T follicular helper cell (primary cell): ENCODE data around the gene SAXO1.
"Not testable (repeated sequence)": the region's sequence is repeated elsewhere in the genome, so short reads cannot be mapped to it uniquely, and the experiment has no call there.

ENCODE experiments used
- DNase-seq: peaks from one replicate; pipeline ENCODE4 v3.0.0-alpha.2; 2020; ENCODE audit warnings: low read depth

The SAXO1 gene

GRCh38 chr9:18970393-18970792 lies 62.6 kb downstream of the SAXO1 start:
- no peak for DNase-seq

- DNase-seq, result no peak
Measured at GRCh38 chr9:18969128-18969527, 63.9 kb downstream of the SAXO1 start.

GRCh38 chr9:18955626-18956025 lies 77.4 kb downstream of the SAXO1 start:
- DNase-seq, result no peak

- no peak for DNase-seq
Measured at GRCh38 chr9:18951936-18952335, 81.1 kb downstream of the SAXO1 start.

GRCh38 chr9:18947892-18948339 lies 85.1 kb downstream of the SAXO1 start:
- DNase-seq, result no peak

- no peak for DNase-seq
Measured at GRCh38 chr9:18942801-18943200, 90.2 kb downstream of the SAXO1 start.

- no peak for DNase-seq
Measured at GRCh38 chr9:18941060-18941740, 91.8 kb downstream of the SAXO1 start.

- DNase-seq, result no peak
Measured at GRCh38 chr9:18939943-18940342, 93.1 kb downstream of the SAXO1 start.

GRCh38 chr9:18936094-18936871 lies 96.7 kb downstream of the SAXO1 start:
- no peak for DNase-seq

GRCh38 chr9:18935541-18935940 lies 97.5 kb downstream of the SAXO1 start:
- no peak for DNase-seq

- not testable (repeated sequence) for DNase-seq
Measured at GRCh38 chr9:18930611-18931010, 102.4 kb downstream of the SAXO1 start.

GRCh38 chr9:18928711-18929110 lies 104.3 kb downstream of the SAXO1 start:
- DNase-seq, result no peak

- no peak for DNase-seq
Measured at GRCh38 chr9:18926513-18926912, 106.5 kb downstream of the SAXO1 start.

GRCh38 chr9:18925880-18926279 lies 107.1 kb downstream of the SAXO1 start:
- no peak for DNase-seq

- no peak for DNase-seq
Measured at GRCh38 chr9:18923671-18924430, 109.2 kb downstream of the SAXO1 start.

GRCh38 chr9:18923167-18923566 lies 109.8 kb downstream of the SAXO1 start:
- no peak for DNase-seq

- no peak for DNase-seq
Measured at GRCh38 chr9:18922161-18922885, 110.7 kb downstream of the SAXO1 start.

GRCh38 chr9:18921366-18922075 lies 111.5 kb downstream of the SAXO1 start:
- no peak for DNase-seq

GRCh38 chr9:18920141-18921084 lies 112.6 kb downstream of the SAXO1 start:
- no peak for DNase-seq

GRCh38 chr9:18911714-18912342 lies 121.2 kb downstream of the SAXO1 start:
- DNase-seq, result no peak
